ENCODE results near the gene OR2H1.
"Not testable (repeated sequence)": the region's sequence is repeated elsewhere in the genome, so short reads cannot be mapped to it uniquely, and the experiment has no call there.

The OR2H1 gene

GRCh38 chr6:29456971-29457370 lies at the start of gene OR2H1, which contains the start of gene OR11A1:
OR2H1 (plus strand) TSS chr6:29457155; CDS start chr6:29461770, 4,615 bp downstream.
OR11A1 (minus strand) TSS chr6:29457071; CDS start chr6:29427641, 29,430 bp downstream.
- no peak within 1 kb of the TSS for H3K4me3 ChIP-seq (ENCODE audit: low read length)
- no peak for TF ChIP-seq ZNF274 (IDR thresholded peaks at IDR 0.05; ENCODE audit: low read depth, low read length)

GRCh38 chr6:29414588-29414987 lies 42.4 kb upstream of the OR2H1 start, which contains the start of gene OR12D1:
OR12D1 (plus strand) TSS chr6:29414928.
- H3K4me3 ChIP-seq (ENCODE audit: low read length): no peak within 1 kb of the TSS
- TF ChIP-seq ZNF274 (IDR thresholded peaks at IDR 0.05; ENCODE audit: low read depth, low read length): no peak

DNA sequence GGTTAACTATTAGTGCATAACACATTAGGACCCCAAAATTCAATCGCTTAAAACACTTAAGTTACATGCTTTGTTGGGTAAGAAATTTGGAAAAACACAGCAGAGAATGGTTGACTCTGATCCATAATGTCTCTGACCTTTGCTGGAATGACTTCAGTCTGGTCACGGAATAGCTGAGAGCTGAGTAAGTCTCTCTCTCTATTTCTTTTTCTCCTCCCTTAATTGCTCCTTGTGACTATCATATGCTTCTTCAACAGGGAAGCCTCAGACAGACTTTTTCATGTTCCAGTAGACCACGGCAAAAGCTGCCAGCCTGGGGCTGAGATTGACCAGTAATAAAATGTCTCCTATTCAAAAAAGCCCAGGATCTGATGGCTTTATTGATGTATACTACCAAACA lies 37.4 kb upstream of the OR2H1 start:
- no peak for TF ChIP-seq ZNF274 (IDR thresholded peaks at IDR 0.05; ENCODE audit: low read depth, low read length)

DNA sequence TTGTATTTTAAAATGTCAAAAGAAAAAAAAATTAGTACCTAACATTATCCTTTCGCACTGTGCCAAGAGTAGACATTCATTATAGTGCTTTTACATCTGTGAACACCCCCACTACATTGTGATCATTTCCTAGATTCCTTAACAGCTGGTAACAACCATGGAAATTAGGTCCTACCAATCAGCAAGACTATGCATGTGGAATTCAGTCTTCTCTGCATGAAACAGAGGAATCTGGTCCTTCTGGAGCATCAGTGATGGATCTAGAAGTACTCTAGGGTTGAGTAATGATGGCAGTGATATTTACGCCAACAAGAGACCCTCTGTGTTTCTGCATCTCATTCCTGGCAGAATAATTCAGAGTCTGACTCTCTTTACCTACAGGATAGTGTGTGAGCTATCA lies 32.8 kb upstream of the OR2H1 start:
- no peak for TF ChIP-seq ZNF274 (IDR thresholded peaks at IDR 0.05; ENCODE audit: low read depth, low read length)
- H3K4me3 ChIP-seq (ENCODE audit: low read length): no peak overlapping the region

More for the DNA sequence above, 37.4 kb upstream of the OR2H1 start:
- no peak overlapping the region for H3K4me3 ChIP-seq (ENCODE audit: low read length)

GRCh38 chr6:29424575-29424974 lies 32.4 kb upstream of the OR2H1 start:
- H3K4me3 ChIP-seq (ENCODE audit: low read length): no peak overlapping the region
- no peak for TF ChIP-seq ZNF274 (IDR thresholded peaks at IDR 0.05; ENCODE audit: low read depth, low read length)

DNA sequence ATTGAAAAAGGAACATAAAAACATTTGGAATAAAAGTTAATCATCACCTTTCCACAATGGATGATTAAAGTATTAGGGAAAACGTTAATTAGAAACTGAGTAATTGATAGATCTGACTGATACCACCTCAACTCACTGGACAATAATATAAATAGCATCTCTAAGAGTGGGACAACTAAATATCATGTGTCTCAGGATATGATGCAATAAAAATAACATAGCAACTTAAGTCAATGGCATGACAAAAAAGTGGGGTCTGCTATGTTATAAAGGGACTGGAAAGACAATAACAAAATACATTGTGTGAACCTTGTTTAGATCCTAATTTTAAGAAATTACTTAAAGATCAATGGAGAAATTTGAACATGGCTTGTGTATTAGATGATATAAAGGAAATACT lies 31.9 kb upstream of the OR2H1 start:
- no peak for TF ChIP-seq ZNF274 (IDR thresholded peaks at IDR 0.05; ENCODE audit: low read depth, low read length)
- H3K4me3 ChIP-seq (ENCODE audit: low read length): no peak overlapping the region

DNA sequence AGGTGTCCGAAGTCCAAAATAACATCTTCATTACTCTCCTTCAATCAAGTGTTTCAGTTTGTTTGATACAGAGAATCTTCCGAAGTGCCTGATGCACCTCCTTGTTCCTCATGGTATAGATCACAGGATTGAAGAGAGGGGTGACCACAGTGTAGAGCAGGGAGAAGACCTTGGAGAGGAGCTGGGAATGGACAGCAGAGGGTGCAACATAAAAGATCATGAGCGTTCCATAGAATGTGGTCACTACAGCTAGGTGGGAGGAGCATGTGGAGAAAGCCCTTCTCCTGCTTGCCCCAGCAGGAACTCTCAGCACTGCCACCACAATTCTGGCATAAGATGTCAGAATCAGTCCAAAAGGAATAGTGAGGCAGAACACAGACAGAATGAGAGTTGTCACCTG lies 30.3 kb upstream of the OR2H1 start:
- no peak overlapping the region for H3K4me3 ChIP-seq (ENCODE audit: low read length)
- TF ChIP-seq ZNF274 (IDR thresholded peaks at IDR 0.05; ENCODE audit: low read depth, low read length): no peak

DNA sequence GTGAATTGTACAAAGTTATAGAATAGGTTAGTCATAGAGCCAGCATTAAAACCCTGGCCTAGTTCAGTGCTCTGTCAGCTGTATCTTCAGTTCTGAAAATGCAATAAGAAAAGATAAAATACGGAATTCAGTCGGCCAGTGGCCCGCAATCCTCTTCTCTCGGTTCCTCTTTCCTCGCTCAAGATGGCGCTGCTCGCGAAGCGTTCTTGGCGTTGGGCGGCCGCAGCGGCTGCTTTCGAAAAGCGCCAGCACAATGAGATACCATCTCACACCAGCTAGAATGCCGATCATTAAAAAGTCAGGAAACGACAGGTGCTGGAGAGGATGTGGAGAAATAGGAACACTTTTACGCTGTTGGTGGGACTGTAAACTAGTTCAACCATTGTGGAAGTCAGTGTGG lies 20.2 kb upstream of the OR2H1 start:
- not testable (repeated sequence) for H3K4me3 ChIP-seq (ENCODE audit: low read length)

- no peak within 1 kb of the TSS for H3K4me3 ChIP-seq (ENCODE audit: low read length)
- TF ChIP-seq ZNF274 (IDR thresholded peaks at IDR 0.05; ENCODE audit: low read depth, low read length): no peak
Observed at GRCh38 chr6:29439006-29439405, 17.9 kb upstream of the OR2H1 start, which contains the start of gene OR10C1. OR10C1 (plus strand) TSS chr6:29439306; CDS start chr6:29440016, 710 bp downstream.

DNA sequence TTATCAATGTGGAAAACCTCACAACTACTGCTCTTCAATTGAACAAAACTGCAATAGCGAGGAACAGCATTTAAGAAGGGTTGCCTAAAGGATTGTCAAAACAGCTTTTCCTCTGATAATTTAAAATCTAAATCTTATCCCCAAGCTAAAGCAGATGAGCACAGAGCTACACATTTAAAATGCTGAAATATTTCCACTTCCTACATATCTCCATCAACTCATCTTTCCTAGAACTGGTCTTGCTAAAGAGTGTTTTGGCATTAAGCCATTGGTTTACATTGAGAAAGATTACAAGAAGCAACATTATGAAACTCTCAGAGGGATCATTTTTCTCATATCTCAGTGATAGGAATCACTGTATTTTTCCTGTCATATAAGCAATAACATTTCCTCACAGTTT lies 14.2 kb upstream of the OR2H1 start:
- no peak for TF ChIP-seq ZNF274 (IDR thresholded peaks at IDR 0.05; ENCODE audit: low read depth, low read length)
- H3K4me3 ChIP-seq (ENCODE audit: low read length): no peak overlapping the region

GRCh38 chr6:29444031-29444430 lies 12.9 kb upstream of the OR2H1 start:
- not testable (repeated sequence) for H3K4me3 ChIP-seq (ENCODE audit: low read length)

GRCh38 chr6:29447670-29448069 lies 9.3 kb upstream of the OR2H1 start:
- no peak overlapping the region for H3K4me3 ChIP-seq (ENCODE audit: low read length)
- no peak for TF ChIP-seq ZNF274 (IDR thresholded peaks at IDR 0.05; ENCODE audit: low read depth, low read length)

- no peak overlapping the region for H3K4me3 ChIP-seq (ENCODE audit: low read length)
- no peak for TF ChIP-seq ZNF274 (IDR thresholded peaks at IDR 0.05; ENCODE audit: low read depth, low read length)
Observed at GRCh38 chr6:29451471-29452193, 5.3 kb upstream of the OR2H1 start.

GRCh38 chr6:29461021-29461814 lies 4.3 kb downstream of the OR2H1 start:
- no peak overlapping the region for H3K4me3 ChIP-seq (ENCODE audit: low read length)
- TF ChIP-seq ZNF274 (IDR thresholded peaks at IDR 0.05; ENCODE audit: low read depth, low read length): no peak

DNA sequence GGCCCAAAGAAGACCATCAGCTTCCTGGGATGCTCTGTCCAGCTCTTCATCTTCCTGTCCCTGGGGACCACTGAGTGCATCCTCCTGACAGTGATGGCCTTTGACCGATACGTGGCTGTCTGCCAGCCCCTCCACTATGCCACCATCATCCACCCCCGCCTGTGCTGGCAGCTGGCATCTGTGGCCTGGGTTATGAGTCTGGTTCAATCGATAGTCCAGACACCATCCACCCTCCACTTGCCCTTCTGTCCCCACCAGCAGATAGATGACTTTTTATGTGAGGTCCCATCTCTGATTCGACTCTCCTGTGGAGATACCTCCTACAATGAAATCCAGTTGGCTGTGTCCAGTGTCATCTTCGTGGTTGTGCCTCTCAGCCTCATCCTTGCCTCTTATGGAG lies 5.1 kb downstream of the OR2H1 start:
- no peak for TF ChIP-seq ZNF274 (IDR thresholded peaks at IDR 0.05; ENCODE audit: low read depth, low read length)
- H3K4me3 ChIP-seq (ENCODE audit: low read length): no peak overlapping the region
